Karpas-422 (cell line): ENCODE results near the gene SOX5. TPM values are rescaled to one million over a fixed set of nuclear protein-coding genes. Genes with fewer than 3 reads are reported as not detected.
"Not testable (repeated sequence)": the region's sequence is repeated elsewhere in the genome, so short reads cannot be mapped to it uniquely, and the experiment has no call there.

Experiments used
- DNase-seq: peaks from one replicate; pipeline ENCODE4 v3.0.0-alpha.2; 2015
- H2AFZ ChIP-seq: fragments of 200-600 bp; sonication (generic); 2 replicates; pipeline ENCODE4 v1.6.1; 2014; ENCODE audit warnings: antibody characterized with exemption, low read length, mixed read lengths
- H3K27ac ChIP-seq: fragments of 200-600 bp; sonication (generic); 2 replicates; pipeline ENCODE4 v1.5.1; 2014; ENCODE audit warnings: mild to moderate bottlenecking, low read length, moderate library complexity
- H3K27me3 ChIP-seq: fragments of 200-600 bp; sonication (generic); 2 replicates; pipeline ENCODE4 v1.6.1; 2014; ENCODE audit warnings: low read length, mixed read lengths
- H3K36me3 ChIP-seq: fragments of 200-600 bp; sonication (generic); 2 replicates; pipeline ENCODE4 v1.6.1; 2014; ENCODE audit warnings: low read length, mixed read lengths; ENCODE audit not compliant: insufficient read depth
- H3K4me1 ChIP-seq: fragments of 200-600 bp; sonication (generic); 2 replicates; pipeline ENCODE4 v1.6.1; 2014; ENCODE audit warnings: mild to moderate bottlenecking, low read length, mixed read lengths
- H3K4me2 ChIP-seq: fragments of 200-600 bp; sonication (generic); 2 replicates; pipeline ENCODE4 v1.6.1; 2014; ENCODE audit warnings: low read length, low read depth, mild to moderate bottlenecking; ENCODE audit not compliant: poor library complexity, severe bottlenecking
- H3K4me3 ChIP-seq: fragments of 200-600 bp; sonication (generic); 2 replicates; pipeline ENCODE4 v1.5.1; 2014; ENCODE audit warnings: mild to moderate bottlenecking, antibody characterized with exemption, low read length, mixed read lengths
- H3K79me2 ChIP-seq: fragments of 200-600 bp; sonication (generic); 2 replicates; pipeline ENCODE4 v1.6.1; 2014; ENCODE audit warnings: mild to moderate bottlenecking, low read length, mixed read lengths
- H3K9ac ChIP-seq: fragments of 200-600 bp; sonication (generic); 2 replicates; pipeline ENCODE4 v1.6.0; 2014; ENCODE audit warnings: low read length
- H3K9me2 ChIP-seq: fragments of 200-600 bp; sonication (generic), shearing (Covaris generic); replicated peaks from 2 replicates; pipeline ENCODE4 v1.6.0; 2014; ENCODE audit warnings: mild to moderate bottlenecking, low read length, moderate library complexity; ENCODE audit not compliant: insufficient read depth
- H3K9me3 ChIP-seq: fragments of 300-700, 200-600 bp; sonication (generic); 2 replicates; pipeline ENCODE4 v1.6.1; 2014; ENCODE audit warnings: low read length, mixed read lengths
- H4K20me1 ChIP-seq: fragments of 200-600 bp; sonication (generic); 2 replicates; pipeline ENCODE4 v1.6.1; 2014; ENCODE audit warnings: mild to moderate bottlenecking, antibody characterized with exemption, low read length, low read depth; ENCODE audit not compliant: insufficient read depth
- total RNA-seq: library from RNA; depleted of rRNA; stranded (reverse); fragments of >200 nt; shearing (Covaris generic); gene quantifications from 2 replicates; pipeline ENCODE4 v1.2.3, GENCODE V29; 2014; ENCODE audit warnings: low replicate concordance

SOX5 gene
- total RNA-seq, 1 experiment from 2014 or later = 30.5 TPM

GRCh38 chr12:23884909-23885308, 64.6 kb downstream of the SOX5 start:
- Histone ChIP-seq H3K4me3 (no peak overlapping the region), H3K4me1 (no peaks in the 10 kb centered on the region), H3K4me2 (no peak overlapping the region), H3K9ac (no peak overlapping the region), H2AFZ (no peak overlapping the region), H3K79me2 (no peaks in the 10 kb centered on the region), H3K27me3 (no peaks in the 10 kb centered on the region), H3K27ac (no peak overlapping the region), H3K9me3 (no peaks in the 10 kb centered on the region), H3K9me2 (no peaks in the 10 kb centered on the region), H3K36me3 (no peaks in the 10 kb centered on the region), H4K20me1 (no peaks in the 10 kb centered on the region)
- no peak for DNase-seq

GRCh38 chr12:23880988-23881387, 68.5 kb downstream of the SOX5 start:
- H3K4me2 ChIP-seq = no peak overlapping the region
- DNase-seq = no peak

GRCh38 chr12:23876618-23877017, 72.9 kb downstream of the SOX5 start:
- not testable (repeated sequence) for H2AFZ ChIP-seq, H3K79me2 ChIP-seq, H3K9me2 ChIP-seq, H3K9ac ChIP-seq, H3K4me1 ChIP-seq, H3K27me3 ChIP-seq, H3K9me3 ChIP-seq, H3K4me3 ChIP-seq, H4K20me1 ChIP-seq, H3K27ac ChIP-seq, DNase-seq, H3K4me2 ChIP-seq, H3K36me3 ChIP-seq

More at GRCh38 chr12:23880988-23881387, 68.5 kb downstream of the SOX5 start:
- Histone ChIP-seq H3K9ac (no peak overlapping the region), H3K79me2 (no peaks in the 10 kb centered on the region), H4K20me1 (no peaks in the 10 kb centered on the region), H3K27ac (no peak overlapping the region), H3K9me2 (no peaks in the 10 kb centered on the region), H3K36me3 (no peaks in the 10 kb centered on the region), H2AFZ (no peak overlapping the region), H3K27me3 (no peaks in the 10 kb centered on the region), H3K9me3 (no peaks in the 10 kb centered on the region), H3K4me1 (no peaks in the 10 kb centered on the region), H3K4me3 (no peak overlapping the region)

- no peak overlapping the region for H3K9ac ChIP-seq
- no peaks in the 10 kb centered on the region for H3K36me3 ChIP-seq
- no peak overlapping the region for H2AFZ ChIP-seq
Observed at GRCh38 chr12:23867794-23868193, 81.7 kb downstream of the SOX5 start.

GRCh38 chr12:23862701-23863100, 86.8 kb downstream of the SOX5 start:
- H3K4me2 ChIP-seq = no peak overlapping the region
- no peaks in the 10 kb centered on the region for H4K20me1 ChIP-seq
- no peak overlapping the region for H3K27ac ChIP-seq
- H3K9ac ChIP-seq = no peak overlapping the region
- no peaks in the 10 kb centered on the region for H3K9me3 ChIP-seq
- H3K36me3 ChIP-seq = no peaks in the 10 kb centered on the region
- no peaks in the 10 kb centered on the region for H3K79me2 ChIP-seq
- no peak overlapping the region for H3K4me3 ChIP-seq
- no peaks in the 10 kb centered on the region for H3K9me2 ChIP-seq
- no peak for DNase-seq
- H2AFZ ChIP-seq = no peak overlapping the region
- H3K27me3 ChIP-seq = no peaks in the 10 kb centered on the region
- H3K4me1 ChIP-seq = no peaks in the 10 kb centered on the region

More at GRCh38 chr12:23867794-23868193, 81.7 kb downstream of the SOX5 start:
- Histone ChIP-seq H3K4me1 (no peaks in the 10 kb centered on the region), H3K79me2 (no peaks in the 10 kb centered on the region), H3K27me3 (no peaks in the 10 kb centered on the region), H3K27ac (no peak overlapping the region), H3K4me3 (no peak overlapping the region), H4K20me1 (no peaks in the 10 kb centered on the region), H3K9me2 (no peaks in the 10 kb centered on the region), H3K9me3 (no peaks in the 10 kb centered on the region), H3K4me2 (no peak overlapping the region)
- no peak for DNase-seq

GRCh38 chr12:23860019-23860418, 89.5 kb downstream of the SOX5 start:
- Histone ChIP-seq H3K4me3 (no peak overlapping the region), H3K4me2 (no peak overlapping the region), H3K79me2 (no peaks in the 10 kb centered on the region), H3K9ac (no peak overlapping the region), H4K20me1 (no peaks in the 10 kb centered on the region), H2AFZ (no peak overlapping the region), H3K36me3 (no peaks in the 10 kb centered on the region), H3K9me3 (no peaks in the 10 kb centered on the region), H3K9me2 (no peaks in the 10 kb centered on the region), H3K4me1 (no peaks in the 10 kb centered on the region), H3K27me3 (no peaks in the 10 kb centered on the region), H3K27ac (no peak overlapping the region)
- DNase-seq = no peak

- no peak for DNase-seq
- Histone ChIP-seq H3K4me1 (no peaks in the 10 kb centered on the region), H3K9me3 (no peaks in the 10 kb centered on the region)
Observed at GRCh38 chr12:23857178-23857577, 92.3 kb downstream of the SOX5 start.

GRCh38 chr12:23855813-23856212, 93.7 kb downstream of the SOX5 start:
- Histone ChIP-seq H3K27ac (no peak overlapping the region), H3K9me2 (no peaks in the 10 kb centered on the region), H3K4me1 (no peaks in the 10 kb centered on the region), H3K4me3 (no peak overlapping the region), H3K27me3 (no peaks in the 10 kb centered on the region), H3K36me3 (no peaks in the 10 kb centered on the region), H3K9me3 (no peaks in the 10 kb centered on the region), H4K20me1 (no peaks in the 10 kb centered on the region), H3K79me2 (no peaks in the 10 kb centered on the region), H2AFZ (no peak overlapping the region), H3K9ac (no peak overlapping the region), H3K4me2 (no peak overlapping the region)
- DNase-seq = no peak

More at GRCh38 chr12:23857178-23857577, 92.3 kb downstream of the SOX5 start:
- Histone ChIP-seq H3K9me2 (no peaks in the 10 kb centered on the region), H3K27ac (no peak overlapping the region), H3K4me3 (no peak overlapping the region), H4K20me1 (no peaks in the 10 kb centered on the region), H3K4me2 (no peak overlapping the region), H3K9ac (no peak overlapping the region), H3K79me2 (no peaks in the 10 kb centered on the region), H2AFZ (no peak overlapping the region), H3K36me3 (no peaks in the 10 kb centered on the region), H3K27me3 (no peaks in the 10 kb centered on the region)

GRCh38 chr12:23854598-23854997, 94.9 kb downstream of the SOX5 start:
- Histone ChIP-seq H4K20me1 (no peaks in the 10 kb centered on the region), H3K4me2 (no peak overlapping the region), H3K36me3 (no peaks in the 10 kb centered on the region), H3K9ac (no peak overlapping the region), H2AFZ (no peak overlapping the region), H3K9me2 (no peaks in the 10 kb centered on the region), H3K27me3 (no peaks in the 10 kb centered on the region), H3K4me1 (no peaks in the 10 kb centered on the region), H3K27ac (no peak overlapping the region), H3K9me3 (no peaks in the 10 kb centered on the region), H3K79me2 (no peaks in the 10 kb centered on the region), H3K4me3 (no peak overlapping the region)
- no peak for DNase-seq
